DOHH2 (cell line): Measurements from ENCODE around the gene ADORA1.

Experiments
- H3F3A ChIP-seq: fragments of 200-600 bp; sonication (generic), shearing (Covaris generic); 2 replicates; pipeline ENCODE4 v1.6.0; 2016; ENCODE audit warnings: antibody characterized with exemption, mild to moderate bottlenecking; ENCODE audit not compliant: control insufficient read depth, insufficient read depth
- H3K27ac ChIP-seq: fragments of 200-600 bp; sonication (generic); 2 replicates; pipeline ENCODE4 v1.5.1; 2014; ENCODE audit warnings: low read depth, mild to moderate bottlenecking, low read length, moderate library complexity
- H3K27me3 ChIP-seq: fragments of 200-600 bp; sonication (generic); 2 replicates; pipeline ENCODE4 v1.6.1; 2014; ENCODE audit warnings: mild to moderate bottlenecking, low read length, mixed read lengths; ENCODE audit not compliant: control insufficient read depth
- H3K36me3 ChIP-seq: fragments of 200-600 bp; sonication (generic); 2 replicates; pipeline ENCODE4 v1.6.1; 2014; ENCODE audit warnings: mild to moderate bottlenecking, low read length, moderate library complexity, mixed read lengths; ENCODE audit not compliant: control insufficient read depth
- H3K4me1 ChIP-seq: fragments of 200-600 bp; sonication (generic); 2 replicates; pipeline ENCODE4 v1.6.1; 2014; ENCODE audit warnings: mild to moderate bottlenecking, low read length, mixed read lengths; ENCODE audit not compliant: control insufficient read depth
- H3K4me2 ChIP-seq: fragments of 200-600 bp; sonication (generic); 2 replicates; pipeline ENCODE4 v1.6.0; 2014; ENCODE audit warnings: mild to moderate bottlenecking, low read length, moderate library complexity
- H3K4me3 ChIP-seq: fragments of 200-600 bp; sonication (generic); 2 replicates; pipeline ENCODE4 v1.5.1; 2014; ENCODE audit warnings: mild to moderate bottlenecking, low read length, mixed read lengths
- H3K79me2 ChIP-seq: fragments of 200-600 bp; sonication (generic); 2 replicates; pipeline ENCODE4 v1.6.1; 2014; ENCODE audit warnings: mild to moderate bottlenecking, low read length, mixed read lengths; ENCODE audit not compliant: control insufficient read depth
- H3K9me2 ChIP-seq: fragments of 200-600 bp; sonication (generic); replicated peaks from 2 replicates; pipeline ENCODE4 v1.6.1; 2014; ENCODE audit warnings: mild to moderate bottlenecking, low read length, mixed read lengths; ENCODE audit not compliant: control insufficient read depth
- H3K9me3 ChIP-seq: fragments of 200-600 bp; sonication (generic); 2 replicates; pipeline ENCODE4 v1.6.1; 2014; ENCODE audit warnings: antibody characterized with exemption, low read length, mixed read lengths; ENCODE audit not compliant: control insufficient read depth, insufficient read depth
- H4K20me1 ChIP-seq: fragments of 200-600 bp; sonication (generic); 2 replicates; pipeline ENCODE4 v1.6.0; 2014; ENCODE audit warnings: low read depth, mild to moderate bottlenecking, antibody characterized with exemption, low read length, moderate library complexity; ENCODE audit not compliant: control insufficient read depth, insufficient read depth
- EZH2phosphoT487 ChIP-seq: fragments of 200-600 bp; sonication (generic); IDR thresholded peaks from 2 replicates; pipeline ENCODE4 v1.6.1; 2017; ENCODE audit warnings: borderline replicate concordance, mild to moderate bottlenecking, antibody characterized with exemption, low read length, moderate library complexity, mixed read lengths
- TF ChIP-seq, protein P1 (sequence below): fragments of 200-600 bp; sonication (generic); IDR thresholded peaks from one replicate; pipeline ENCODE4 v1.5.1; 2014; ENCODE audit warnings: antibody characterized with exemption, mild to moderate bottlenecking, low read depth, low read length; ENCODE audit not compliant: poor library complexity, severe bottlenecking

Gene ADORA1

DNA sequence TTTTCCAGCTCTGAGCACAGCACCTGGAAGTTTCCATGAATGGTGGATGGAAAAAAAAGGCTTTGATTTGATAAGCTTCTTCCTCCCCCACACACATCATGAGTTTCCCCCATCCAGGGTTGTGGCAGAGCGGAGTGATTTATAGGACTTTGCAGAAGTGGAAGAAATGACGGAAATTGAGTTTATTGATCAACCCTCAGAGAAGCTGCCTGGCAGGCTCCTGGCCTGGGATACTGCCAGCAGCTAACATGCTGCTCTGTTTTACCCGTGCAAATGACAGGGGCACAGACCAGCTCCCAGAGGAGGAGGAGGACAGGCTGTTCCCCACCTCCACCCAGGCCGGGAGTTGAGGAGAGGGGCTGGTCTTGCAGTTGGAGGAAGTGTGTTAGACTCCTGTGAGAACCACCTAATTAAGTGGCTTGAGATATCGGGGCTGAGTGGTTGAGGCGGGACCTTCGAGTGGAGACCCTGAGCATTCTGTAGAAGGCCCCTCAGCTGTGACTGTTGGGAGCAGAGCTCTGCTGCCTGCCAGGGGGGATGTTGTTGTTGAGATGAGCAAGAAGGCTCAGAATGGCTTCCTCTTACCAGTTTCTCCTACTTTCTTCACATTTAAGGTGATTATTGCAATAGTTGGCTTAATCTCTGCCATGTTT is 21.8 kb downstream of the ADORA1 start:
- H3K79me2 ChIP-seq: no peaks in the 10 kb centered on the region
- H3K9me3 ChIP-seq: no peaks in the 10 kb centered on the region
- no peaks in the 10 kb centered on the region for H3F3A ChIP-seq
- H3K4me1 ChIP-seq: no peaks in the 10 kb centered on the region
- no peaks in the 10 kb centered on the region for H4K20me1 ChIP-seq
- H3K27me3 ChIP-seq: peaks cover 12% of the 10 kb centered on the region; the same call in 1 of the 2 replicates
- no peak for TF ChIP-seq EZH2phosphoT487
- TF ChIP-seq, protein P1, sequence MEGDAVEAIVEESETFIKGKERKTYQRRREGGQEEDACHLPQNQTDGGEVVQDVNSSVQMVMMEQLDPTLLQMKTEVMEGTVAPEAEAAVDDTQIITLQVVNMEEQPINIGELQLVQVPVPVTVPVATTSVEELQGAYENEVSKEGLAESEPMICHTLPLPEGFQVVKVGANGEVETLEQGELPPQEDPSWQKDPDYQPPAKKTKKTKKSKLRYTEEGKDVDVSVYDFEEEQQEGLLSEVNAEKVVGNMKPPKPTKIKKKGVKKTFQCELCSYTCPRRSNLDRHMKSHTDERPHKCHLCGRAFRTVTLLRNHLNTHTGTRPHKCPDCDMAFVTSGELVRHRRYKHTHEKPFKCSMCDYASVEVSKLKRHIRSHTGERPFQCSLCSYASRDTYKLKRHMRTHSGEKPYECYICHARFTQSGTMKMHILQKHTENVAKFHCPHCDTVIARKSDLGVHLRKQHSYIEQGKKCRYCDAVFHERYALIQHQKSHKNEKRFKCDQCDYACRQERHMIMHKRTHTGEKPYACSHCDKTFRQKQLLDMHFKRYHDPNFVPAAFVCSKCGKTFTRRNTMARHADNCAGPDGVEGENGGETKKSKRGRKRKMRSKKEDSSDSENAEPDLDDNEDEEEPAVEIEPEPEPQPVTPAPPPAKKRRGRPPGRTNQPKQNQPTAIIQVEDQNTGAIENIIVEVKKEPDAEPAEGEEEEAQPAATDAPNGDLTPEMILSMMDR: no peak
- no peak overlapping the region for H3K4me2 ChIP-seq
- H3K9me2 ChIP-seq: no peaks in the 10 kb centered on the region
- no peak overlapping the region for H3K4me3 ChIP-seq
- H3K27ac ChIP-seq: no peak overlapping the region
- H3K36me3 ChIP-seq: no peaks in the 10 kb centered on the region

DNA sequence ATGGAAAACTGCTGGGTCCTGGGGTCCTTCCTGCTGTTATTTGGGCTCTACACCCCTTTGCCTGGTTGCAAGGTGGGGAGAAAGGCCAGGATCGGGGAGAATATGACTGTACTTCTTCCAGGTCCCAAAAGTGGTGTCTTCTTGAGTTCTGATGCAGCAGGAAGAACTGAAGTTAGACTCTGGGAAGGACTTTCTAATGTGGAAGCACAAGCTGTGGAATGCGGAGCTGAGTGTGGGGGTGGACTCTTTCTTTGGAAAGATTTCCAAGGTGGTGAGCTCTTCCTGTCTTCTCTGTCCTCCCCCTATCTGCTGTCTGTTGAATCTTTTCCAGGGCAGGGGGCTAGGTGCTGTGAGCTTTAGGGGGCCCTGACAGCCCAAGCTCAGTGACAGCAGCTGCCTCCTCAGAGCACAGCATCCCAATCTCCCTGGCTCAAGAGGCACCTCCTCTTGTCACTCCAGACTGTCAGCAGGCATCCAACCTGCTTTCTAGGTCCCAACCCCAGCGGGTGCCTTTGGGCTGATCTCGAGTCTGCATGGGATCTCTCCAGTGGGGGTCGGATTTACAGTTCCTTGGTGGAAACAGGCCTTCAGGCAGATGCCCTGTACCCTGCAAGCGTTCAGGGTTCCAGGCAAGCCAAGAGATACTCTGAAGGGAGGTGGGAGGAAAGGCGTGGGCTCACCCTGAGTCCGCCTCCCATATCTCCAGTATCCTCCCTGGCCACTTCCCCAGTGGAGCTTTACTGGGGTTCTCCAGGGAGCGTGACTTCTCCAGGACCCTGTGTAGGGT is 23.2 kb downstream of the ADORA1 start:
- H3K4me3 ChIP-seq: no peak overlapping the region
- H3K4me1 ChIP-seq: no peaks in the 10 kb centered on the region
- no peaks in the 10 kb centered on the region for H3F3A ChIP-seq

DNA sequence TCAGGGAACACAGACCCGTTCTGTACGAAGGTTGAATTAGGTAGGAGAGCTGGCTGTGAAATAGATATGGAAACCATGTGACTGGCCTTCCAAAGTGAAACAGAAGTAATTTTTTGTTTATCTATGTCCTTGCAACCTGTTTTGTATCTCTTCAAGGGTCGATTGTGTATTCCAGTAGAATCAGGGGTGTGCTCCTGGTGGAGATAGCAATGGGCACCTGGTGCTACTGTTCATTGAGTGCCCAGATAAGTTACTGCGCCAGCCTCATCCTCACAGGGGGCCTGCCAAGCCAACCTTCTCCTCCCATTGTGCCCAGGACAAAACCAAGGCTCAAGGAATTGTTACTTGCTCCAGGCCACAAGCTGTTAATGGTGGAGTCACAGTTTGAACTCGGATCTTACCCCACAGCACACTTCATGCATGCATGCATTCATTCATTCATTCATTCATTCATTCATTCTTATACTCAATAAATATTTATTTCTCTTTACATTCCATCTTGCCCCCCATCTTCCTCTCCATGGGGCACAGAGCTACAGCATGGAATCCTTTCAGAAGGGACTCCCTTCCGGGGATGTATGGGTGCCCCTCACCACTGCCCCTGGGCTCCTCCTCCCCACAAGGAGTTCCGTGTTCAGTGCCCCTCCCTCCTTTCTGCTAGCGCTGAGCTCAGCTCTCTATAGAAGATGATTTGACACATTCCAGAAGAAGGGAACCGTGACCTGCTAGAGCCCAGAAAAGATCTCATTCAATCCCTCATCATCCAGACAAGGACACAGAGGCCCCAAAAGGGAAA is 24.0 kb downstream of the ADORA1 start:
- H3K4me1 ChIP-seq: no peaks in the 10 kb centered on the region
- H3K9me2 ChIP-seq: no peaks in the 10 kb centered on the region
- no peaks in the 10 kb centered on the region for H3K9me3 ChIP-seq
- H3K36me3 ChIP-seq: no peaks in the 10 kb centered on the region
- no peaks in the 10 kb centered on the region for H4K20me1 ChIP-seq
- no peak overlapping the region for H3K27ac ChIP-seq
- no peak overlapping the region for H3K4me3 ChIP-seq
- H3K27me3 ChIP-seq: peaks cover 18% of the 10 kb centered on the region
- TF ChIP-seq, protein P1: no peak
- no peak for TF ChIP-seq EZH2phosphoT487
- H3F3A ChIP-seq: no peaks in the 10 kb centered on the region
- H3K79me2 ChIP-seq: no peaks in the 10 kb centered on the region
- no peak overlapping the region for H3K4me2 ChIP-seq

More for the DNA sequence above, 23.2 kb downstream of the ADORA1 start:
- no peaks in the 10 kb centered on the region for H3K9me2 ChIP-seq
- H3K9me3 ChIP-seq: no peaks in the 10 kb centered on the region
- no peaks in the 10 kb centered on the region for H4K20me1 ChIP-seq
- H3K27me3 ChIP-seq: peaks cover 17% of the 10 kb centered on the region
- no peak overlapping the region for H3K4me2 ChIP-seq
- H3K79me2 ChIP-seq: no peaks in the 10 kb centered on the region
- H3K27ac ChIP-seq: no peak overlapping the region
- TF ChIP-seq, protein P1: no peak
- TF ChIP-seq EZH2phosphoT487: no peak
- H3K36me3 ChIP-seq: no peaks in the 10 kb centered on the region
